Vagina (tissue), 2 donors: ENCODE data around the gene DCD.

Source experiments
- CTCF ChIP-seq, 3 experiments: fragments of 450-650 bp in 2 of 3; fragments of 200-600 bp in 1 of 3; sonication (generic) in 1 of 3; IDR thresholded peaks; one replicate each; pipeline ENCODE4 v1.5.1; 2017 to 2019; ENCODE audit warnings: antibody characterized with exemption in 3 of 3, mild to moderate bottlenecking in 2 of 3, moderate library complexity in 2 of 3
- POLR2AphosphoS5 ChIP-seq, 2 donors: sonication (generic); formaldehyde crosslinking; IDR thresholded peaks; one replicate each; pipeline ENCODE4 v1.9.0; 2017; ENCODE audit warnings: antibody characterized with exemption in 2 of 2, mild to moderate bottlenecking in 2 of 2, low read depth in 1 of 2; ENCODE audit not compliant: insufficient read depth in 1 of 2

GRCh38 chr12:54649825-54650224, 1.7 kb upstream of the DCD start:
- TF ChIP-seq CTCF (IDR thresholded peaks at IDR 0.05) (no peak), POLR2AphosphoS5 (IDR thresholded peaks at IDR 0.05; ENCODE audit: insufficient read depth in 1 of 2, low read depth in 1 of 2) (no peak)
